ENCODE results near the gene LGALS4. TPM values are rescaled to one million over a fixed set of nuclear protein-coding genes. Genes with fewer than 3 reads are reported as not detected.
A peak's percentile ranks its signal among the peaks of the same experiment; 100 is the strongest.
"Not testable (repeated sequence)": the region's sequence is repeated elsewhere in the genome, so short reads cannot be mapped to it uniquely, and the experiment has no call there.

The LGALS4 gene
- total and polyA plus RNA-seq, 9 donors = 0.57 to 7.4 (median 1.4) TPM

DNA sequence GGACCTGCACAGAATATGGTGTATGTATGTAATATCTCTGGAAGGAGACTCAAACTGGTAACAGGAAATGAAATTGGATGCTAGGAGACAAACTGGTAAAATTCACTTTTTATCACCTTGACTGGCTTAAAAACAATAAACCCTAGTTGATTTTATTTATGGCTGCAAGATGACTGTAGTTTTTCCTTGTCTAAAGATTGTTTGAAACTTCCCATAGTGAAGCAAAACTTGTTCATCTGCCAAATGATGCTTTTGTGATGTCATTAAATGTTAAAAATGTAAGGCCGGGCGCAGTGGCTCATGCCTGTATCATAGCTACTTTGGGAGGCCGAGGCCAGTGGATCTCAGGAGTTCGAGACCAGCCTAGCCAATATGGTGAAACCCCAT is 21.4 kb upstream of the LGALS4 start:
- no peaks in the 10 kb centered on the region for H3K9me3 ChIP-seq
- no peak overlapping the region for H3K4me3 ChIP-seq
- WGBS, 3 donors = 87 to 93% (median 89%) methylated on average over 4 of the region's 4 CpGs
- H3K36me3 ChIP-seq = no peaks in the 10 kb centered on the region
- no peak overlapping the region for H3K27ac ChIP-seq
- no peaks in the 10 kb centered on the region for H3K27me3 ChIP-seq
- DNase-seq = no peak
- TF ChIP-seq, protein P1, sequence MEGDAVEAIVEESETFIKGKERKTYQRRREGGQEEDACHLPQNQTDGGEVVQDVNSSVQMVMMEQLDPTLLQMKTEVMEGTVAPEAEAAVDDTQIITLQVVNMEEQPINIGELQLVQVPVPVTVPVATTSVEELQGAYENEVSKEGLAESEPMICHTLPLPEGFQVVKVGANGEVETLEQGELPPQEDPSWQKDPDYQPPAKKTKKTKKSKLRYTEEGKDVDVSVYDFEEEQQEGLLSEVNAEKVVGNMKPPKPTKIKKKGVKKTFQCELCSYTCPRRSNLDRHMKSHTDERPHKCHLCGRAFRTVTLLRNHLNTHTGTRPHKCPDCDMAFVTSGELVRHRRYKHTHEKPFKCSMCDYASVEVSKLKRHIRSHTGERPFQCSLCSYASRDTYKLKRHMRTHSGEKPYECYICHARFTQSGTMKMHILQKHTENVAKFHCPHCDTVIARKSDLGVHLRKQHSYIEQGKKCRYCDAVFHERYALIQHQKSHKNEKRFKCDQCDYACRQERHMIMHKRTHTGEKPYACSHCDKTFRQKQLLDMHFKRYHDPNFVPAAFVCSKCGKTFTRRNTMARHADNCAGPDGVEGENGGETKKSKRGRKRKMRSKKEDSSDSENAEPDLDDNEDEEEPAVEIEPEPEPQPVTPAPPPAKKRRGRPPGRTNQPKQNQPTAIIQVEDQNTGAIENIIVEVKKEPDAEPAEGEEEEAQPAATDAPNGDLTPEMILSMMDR (IDR thresholded peaks at IDR 0.05) = no peak
- TF ChIP-seq POLR2A (IDR thresholded peaks at IDR 0.05) (no peak), EP300 (IDR thresholded peaks at IDR 0.05) (no peak)
- H3K4me1 ChIP-seq (ENCODE audit: insufficient read depth) = peaks cover 7% of the 10 kb centered on the region
- intact Hi-C loops (cut with DNase I) = loop anchor here in 1 of 4 donors (10.0 kb wide), 1 partner anchor 189 kb away; the partner anchor contains the start of gene ACTN4

DNA sequence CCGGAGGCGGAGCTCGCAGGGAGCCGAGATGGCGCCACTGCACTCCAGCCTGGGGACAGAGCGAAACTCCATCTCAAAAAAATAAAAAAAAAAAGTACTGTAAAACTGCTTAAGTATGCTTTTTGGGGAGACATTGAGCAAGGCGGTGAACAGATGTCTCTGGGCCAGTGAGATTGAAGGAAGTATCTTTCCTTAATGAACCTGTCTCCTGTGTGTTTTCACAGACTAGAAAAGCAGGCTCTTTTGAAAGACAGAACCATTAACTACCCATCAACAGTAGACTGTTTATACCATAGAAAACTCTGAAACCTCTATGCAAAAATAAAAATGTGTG is 20.3 kb upstream of the LGALS4 start:
- Histone ChIP-seq H3K4me3 (no peak overlapping the region), H3K36me3 (no peaks in the 10 kb centered on the region), H3K27ac (no peak overlapping the region), H3K27me3 (no peaks in the 10 kb centered on the region), H3K4me1 (ENCODE audit: insufficient read depth) (peaks cover 7% of the 10 kb centered on the region), H3K9me3 (no peaks in the 10 kb centered on the region)
- intact Hi-C loops (cut with DNase I) = loop anchor here in 1 of 4 donors (10.0 kb wide), 1 partner anchor 188 kb away; the partner anchor contains the start of gene ACTN4
- WGBS, 3 donors = 87 to 89% (median 87%) methylated on average over 7 of the region's 7 CpGs
- DNase-seq = no peak
- TF ChIP-seq, protein P1 (IDR thresholded peaks at IDR 0.05) = no peak
- no peak for TF ChIP-seq EP300 (IDR thresholded peaks at IDR 0.05)

DNA sequence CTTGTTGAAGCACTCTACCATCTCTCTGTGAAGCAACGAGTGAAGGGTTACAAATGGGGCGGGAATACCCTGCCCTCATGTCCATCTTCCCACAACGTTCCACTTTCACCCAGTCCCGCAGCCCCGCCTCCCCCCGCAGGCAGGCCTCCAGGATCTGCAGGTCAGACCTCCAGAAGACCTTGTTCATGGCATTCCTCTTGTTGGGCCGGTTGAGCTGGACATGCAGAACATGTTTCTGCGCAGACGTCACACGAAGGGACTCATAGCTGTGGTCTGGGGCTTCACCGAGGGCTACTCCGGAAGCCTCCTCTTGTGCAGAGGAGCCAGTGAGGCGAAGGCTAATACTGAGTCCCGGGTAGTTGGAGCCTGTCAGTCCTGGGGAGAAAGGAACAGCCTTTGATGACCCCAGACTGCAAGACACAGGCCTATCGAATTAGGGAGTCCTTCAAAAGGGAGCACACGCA is 18.4 kb upstream of the LGALS4 start:
- TF ChIP-seq POLR2A (IDR thresholded peaks at IDR 0.05) (no peak), EP300 (IDR thresholded peaks at IDR 0.05) (no peak)
- TF ChIP-seq, protein P1 (IDR thresholded peaks at IDR 0.05) = peak in 1 of 3 donors; percentile 35
- H3K27ac ChIP-seq = peak overlapping the region; percentile 13 to 76
- H3K4me1 ChIP-seq (ENCODE audit: insufficient read depth) = peaks cover 7% of the 10 kb centered on the region
- H3K27me3 ChIP-seq = no peaks in the 10 kb centered on the region
- 0 to 7% (median 1%) methylated on average over 12 to 16 of the region's 16 CpGs for WGBS, 3 donors
- H3K4me3 ChIP-seq = peak overlapping the region; percentile 71
- H3K36me3 ChIP-seq = no peaks in the 10 kb centered on the region
- no peaks in the 10 kb centered on the region for H3K9me3 ChIP-seq
- intact Hi-C loops (cut with DNase I) = loop anchor here in 1 of 4 donors (10.0 kb wide), 1 partner anchor 186 kb away; the partner anchor contains the start of gene ACTN4
- DNase-seq = peak; percentile 46 to 67 (median 61)

DNA sequence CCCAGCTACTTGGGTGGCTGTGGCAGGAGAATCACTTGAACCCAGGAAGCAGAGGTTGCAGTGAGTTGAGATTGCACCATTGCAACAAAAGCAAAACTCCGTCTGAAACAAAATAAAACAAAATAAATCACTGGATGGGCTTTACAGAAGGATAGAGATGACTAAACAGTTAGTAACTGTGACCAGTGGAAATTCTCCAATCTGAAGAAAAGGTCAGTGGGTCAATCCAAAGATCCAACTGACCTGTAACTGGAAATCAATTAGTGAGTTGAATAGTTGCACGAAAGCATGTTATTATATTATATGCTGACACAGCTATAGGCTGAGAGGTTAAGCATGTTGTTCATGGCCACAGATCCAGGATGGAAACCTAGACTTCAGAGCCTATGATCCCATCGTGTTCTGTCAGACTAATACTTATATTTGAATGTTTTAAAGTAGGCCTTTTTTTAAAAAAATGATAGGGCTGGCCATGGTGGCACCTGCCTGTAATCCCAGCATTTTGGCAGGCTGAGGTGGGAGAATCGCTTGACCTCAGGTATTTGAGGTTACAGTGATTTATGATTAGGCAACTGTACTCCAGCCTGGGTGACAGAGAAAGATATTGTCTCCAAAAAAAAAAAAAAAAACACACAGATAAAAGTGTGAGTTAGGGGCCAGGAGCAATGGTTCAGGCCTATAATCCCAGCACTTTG is 17.4 kb upstream of the LGALS4 start:
- Histone ChIP-seq H3K9me3 (no peaks in the 10 kb centered on the region), H3K36me3 (no peaks in the 10 kb centered on the region), H3K27ac (no peak overlapping the region), H3K4me1 (ENCODE audit: insufficient read depth) (peaks cover 7% of the 10 kb centered on the region), H3K27me3 (no peaks in the 10 kb centered on the region), H3K4me3 (no peak overlapping the region)
- no peak for DNase-seq
- WGBS, 3 donors = 69 to 76% (median 73%) methylated on average over 4 of the region's 4 CpGs
- TF ChIP-seq, protein P1 (IDR thresholded peaks at IDR 0.05) = no peak
- no peak for TF ChIP-seq POLR2A (IDR thresholded peaks at IDR 0.05)
- TF ChIP-seq EP300 (IDR thresholded peaks at IDR 0.05) = no peak
- intact Hi-C loops (cut with DNase I) = loop anchor here in 1 of 4 donors (10.0 kb wide), 1 partner anchor 185 kb away; the partner anchor contains the start of gene ACTN4

DNA sequence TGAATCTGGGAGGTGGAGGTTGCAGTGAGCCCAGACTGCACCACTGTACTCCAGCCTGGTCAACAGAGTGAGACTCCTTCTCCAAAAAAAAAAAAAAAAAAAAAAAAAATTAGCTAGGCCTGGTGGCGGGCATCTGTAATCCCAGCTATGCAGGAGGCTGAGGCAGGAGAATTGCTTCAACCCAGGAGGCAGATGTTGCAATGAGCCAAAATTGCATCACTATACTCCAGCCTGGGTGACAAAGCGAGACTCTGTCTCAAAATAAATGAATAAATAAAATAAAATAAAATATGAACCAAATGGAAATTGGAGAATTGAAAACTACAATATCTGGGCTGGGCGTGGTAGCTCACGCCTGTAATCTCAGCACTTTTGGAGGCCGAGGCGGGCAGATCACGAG is 16.5 kb upstream of the LGALS4 start:
- H3K9me3 ChIP-seq; H3K4me1 ChIP-seq (ENCODE audit: insufficient read depth); H3K36me3 ChIP-seq; H3K27me3 ChIP-seq; H3K27ac ChIP-seq; H3K4me3 ChIP-seq; DNase-seq: not testable (repeated sequence)
- 95 to 98% (median 97%) methylated on average over 7 of the region's 7 CpGs for WGBS, 3 donors
- intact Hi-C loops (cut with DNase I) = loop anchor here in 1 of 4 donors (5.0 kb wide), 1 partner anchor 573 kb away; no protein-coding TSS in a partner anchor

Data from ovary (tissue), 9 donors.